Esophagus squamous epithelium (tissue), 4 donors: ENCODE measurements around the gene RRAGD.

Source experiments
- CTCF ChIP-seq, 6 experiments: fragments of 450-650 bp in 4 of 6; fragments of 200-600 bp in 2 of 6; sonication (generic) in 2 of 6; IDR thresholded peaks; one replicate each; pipeline ENCODE4 v1.5.1; 2016 to 2019; ENCODE audit warnings: antibody characterized with exemption in 6 of 6, mild to moderate bottlenecking in 4 of 6, moderate library complexity in 4 of 6
- POLR2A ChIP-seq, 4 donors: fragments of 450-650 bp; IDR thresholded peaks; one replicate each; pipeline ENCODE4 v1.6.1; 2017; ENCODE audit warnings: antibody characterized with exemption in 4 of 4, mild to moderate bottlenecking in 4 of 4, moderate library complexity in 3 of 4

GRCh38 chr6:89410788-89411144, 1.3 kb downstream of the RRAGD start:
- no peak for TF ChIP-seq CTCF (IDR thresholded peaks at IDR 0.05)
- no peak for TF ChIP-seq POLR2A (IDR thresholded peaks at IDR 0.05)
